Forelimb muscle (tissue), 1 donor: Measurements from ENCODE around the gene KIAA0040. TPM values are rescaled to one million over a fixed set of nuclear protein-coding genes. Genes with fewer than 3 reads are reported as not detected.

Experiments
- polyA plus RNA-seq: library from polyadenylated mRNA; unstranded; fragments of 120-200 nt; gene quantifications from one replicate; pipeline ENCODE4 v1.2.1, GENCODE V29; 2013; ENCODE audit not compliant: insufficient read length

KIAA0040 gene
- polyA plus RNA-seq, 1 donor = 11.1 TPM

Other genes with a start within 250 kb of the KIAA0040 start
- 94.9 TPM for gene CACYBP, start 192.8 kb downstream of the KIAA0040 start, polyA plus RNA-seq
- 23.1 TPM for gene MRPS14, start 169.4 kb downstream of the KIAA0040 start, polyA plus RNA-seq
- 4.6 TPM for gene TNN, start 124.9 kb downstream of the KIAA0040 start, polyA plus RNA-seq